Muscle of arm (tissue), 12 donors: ENCODE data around the gene ADGRA3. TPM values are rescaled to one million over a fixed set of nuclear protein-coding genes. Genes with fewer than 3 reads are reported as not detected.

Experiments used
- DNase-seq: peaks from one replicate; pipeline ENCODE4 v3.0.0-alpha.2; 2013
- polyA plus RNA-seq, 12 donors: library from polyadenylated mRNA; unstranded; fragments of 120-200 nt; gene quantifications; one replicate each; pipeline ENCODE4 v1.2.1, GENCODE V29; 2013; ENCODE audit not compliant: insufficient read length in 12 of 12

Gene ADGRA3
- polyA plus RNA-seq, 12 donors, result 48.4 to 110 (median 57.5) TPM; not detected in 1

DNA sequence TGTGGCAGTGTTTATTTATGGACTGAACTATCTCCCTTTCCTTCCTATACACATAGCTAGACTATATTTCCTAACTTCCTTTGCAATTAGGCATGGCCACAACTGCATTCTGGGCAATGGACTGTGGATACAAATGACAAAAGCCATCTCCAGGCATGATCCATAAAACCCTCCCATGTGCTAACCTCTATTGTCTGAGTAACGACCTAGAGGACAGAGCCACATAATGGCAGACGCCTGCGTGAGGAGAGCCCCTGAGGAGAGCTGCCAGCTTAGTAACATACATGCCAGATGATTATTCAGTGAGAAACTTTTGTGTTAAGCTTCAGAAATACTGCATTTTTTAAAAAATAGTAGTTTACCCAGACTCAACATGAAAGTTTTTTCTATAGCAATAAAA lies 142.9 kb downstream of the ADGRA3 start:
- DNase-seq, result no peak

GRCh38 chr4:22369901-22370562 lies 145.8 kb downstream of the ADGRA3 start:
- no peak for DNase-seq

- DNase-seq, result no peak
These were observed 152.1 kb downstream of the ADGRA3 start for GRCh38 chr4:22363787-22364186.

DNA sequence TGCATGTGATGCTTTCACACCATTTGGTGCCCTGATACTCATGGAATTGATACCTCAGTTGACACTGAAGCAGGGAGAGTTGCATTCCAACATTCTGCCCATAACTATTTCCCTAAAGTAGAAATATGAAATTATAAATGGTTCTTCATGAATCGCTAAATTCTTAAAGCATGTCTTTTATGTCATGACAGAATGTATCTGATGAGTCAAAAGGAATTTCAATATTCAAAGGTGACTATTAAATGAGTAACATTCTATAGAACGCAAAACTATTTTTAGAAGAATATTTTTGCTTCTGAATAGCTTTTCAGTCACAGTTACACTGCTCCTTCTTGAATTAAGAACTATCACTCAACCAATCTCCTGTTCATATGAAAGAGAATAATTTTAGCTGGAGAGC lies 152.8 kb downstream of the ADGRA3 start:
- DNase-seq, result no peak

GRCh38 chr4:22356987-22357596 lies 158.8 kb downstream of the ADGRA3 start:
- DNase-seq, result no peak

GRCh38 chr4:22348410-22348809 lies 167.5 kb downstream of the ADGRA3 start:
- no peak for DNase-seq

GRCh38 chr4:22345678-22346077 lies 170.2 kb downstream of the ADGRA3 start:
- no peak for DNase-seq

DNA sequence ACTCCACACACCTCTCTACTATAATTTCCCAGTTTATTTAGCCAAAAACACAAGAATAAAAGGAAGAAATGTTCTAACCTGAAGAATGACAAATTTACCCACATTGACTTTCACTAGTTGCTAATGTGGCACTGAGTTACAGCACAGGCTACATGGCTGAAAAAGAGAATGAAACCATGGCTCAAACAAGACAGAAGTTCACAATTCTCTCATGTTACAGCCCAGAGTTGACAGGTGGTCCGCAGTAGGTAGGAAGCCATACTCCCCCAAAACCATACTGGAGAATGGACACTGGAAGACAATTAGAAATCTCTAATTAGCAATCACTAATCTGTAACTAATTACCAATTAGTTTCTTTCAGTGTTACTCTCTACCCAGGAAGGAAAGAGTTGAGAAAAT lies 170.8 kb downstream of the ADGRA3 start:
- no peak for DNase-seq

DNA sequence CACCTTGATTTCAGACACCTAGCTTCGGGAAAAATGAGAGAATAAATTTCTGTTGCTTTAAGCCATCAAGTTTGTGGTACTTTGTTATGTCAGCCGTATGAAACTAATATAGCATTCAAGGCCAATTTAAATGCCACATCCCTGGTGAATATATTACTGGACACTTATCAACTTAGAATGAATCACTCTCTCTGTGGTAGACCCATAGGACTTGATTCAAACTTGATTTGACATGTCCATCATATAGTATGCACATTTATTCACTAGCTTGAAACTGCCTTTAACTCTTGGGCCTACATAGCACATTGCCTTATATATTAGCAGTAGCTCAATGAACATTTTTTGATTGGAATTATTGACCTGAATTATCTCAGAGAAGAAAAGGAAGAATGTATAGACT lies 172.3 kb downstream of the ADGRA3 start:
- no peak for DNase-seq

DNA sequence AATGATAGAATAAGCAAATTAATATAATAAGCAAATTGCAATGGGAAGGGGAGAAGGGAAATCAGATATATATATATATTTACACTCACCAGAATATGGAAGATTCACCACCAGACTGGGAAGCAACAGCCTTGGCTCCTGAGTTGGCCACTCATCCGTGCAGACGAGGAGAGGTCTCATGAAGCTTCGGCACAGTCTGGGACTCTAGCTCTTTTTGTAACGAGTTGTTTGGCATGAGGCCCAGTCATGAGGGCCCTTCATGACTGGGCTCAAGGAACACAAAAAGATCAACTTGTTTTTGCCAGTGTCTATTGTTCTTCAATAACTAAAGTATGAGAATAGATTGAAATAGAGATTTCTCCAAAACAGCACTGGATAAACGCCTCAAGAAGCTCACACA lies 176.4 kb downstream of the ADGRA3 start:
- no peak for DNase-seq

DNA sequence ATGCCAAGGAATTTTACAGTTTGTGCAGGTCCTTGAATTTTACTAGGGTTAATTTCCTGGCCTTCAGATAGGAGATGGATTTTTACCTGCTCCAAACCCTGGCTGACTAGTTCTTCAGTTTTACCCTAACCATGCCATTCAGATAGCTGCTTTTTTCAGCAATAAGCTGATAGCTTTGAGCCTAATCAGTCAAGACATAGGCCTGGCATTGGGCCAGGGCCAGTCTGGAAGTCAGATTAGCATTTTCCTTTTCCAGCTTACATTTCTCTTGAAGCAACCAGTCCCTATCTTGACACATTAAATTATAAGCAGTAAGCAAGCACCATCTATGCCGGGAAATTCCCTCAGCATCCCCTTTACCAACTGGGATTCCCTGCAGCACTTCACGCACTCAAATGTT lies 177.1 kb downstream of the ADGRA3 start:
- no peak for DNase-seq

Other genes starting within 250 kb of the ADGRA3 start
- gene GBA3, start 176.9 kb upstream of the ADGRA3 start, polyA plus RNA-seq, result under 1 TPM in 9 of 12 donors, not detected in 3; 0.12 to 0.50 (median 0.39) TPM